HepG2 (cell line): Measurements from ENCODE around the gene STRADB. TPM values are rescaled to one million over a fixed set of nuclear protein-coding genes. Genes with fewer than 3 reads are reported as not detected.

ENCODE experiments used
- EEA1 ChIP-seq: sonication (generic); formaldehyde crosslinking; IDR thresholded peaks from 2 replicates; pipeline ENCODE4 v1.5.1; 2020; ENCODE audit warnings: mild to moderate bottlenecking, missing genetic modification reagents, borderline replicate concordance
- MTA1 ChIP-seq: sonication (generic); formaldehyde crosslinking; IDR thresholded peaks from 2 replicates; pipeline ENCODE4 v1.4.0; 2020; ENCODE audit warnings: missing genetic modification reagents, mild to moderate bottlenecking, borderline replicate concordance
- MTA3 ChIP-seq: sonication (generic); formaldehyde crosslinking; IDR thresholded peaks from 2 replicates; pipeline ENCODE4 v1.4.0; 2020; ENCODE audit warnings: missing genetic modification reagents
- NR1H2 ChIP-seq: sonication (generic); formaldehyde crosslinking; IDR thresholded peaks from 2 replicates; pipeline ENCODE4 v1.8.1; 2022; ENCODE audit warnings: low read depth, missing genetic modification reagents, borderline replicate concordance
- RXRA ChIP-seq: sonication (generic); formaldehyde crosslinking; IDR thresholded peaks from 2 replicates; pipeline ENCODE4 v1.5.1; 2020; ENCODE audit warnings: missing genetic modification reagents
- TBX2 ChIP-seq: sonication (generic); formaldehyde crosslinking; IDR thresholded peaks from 2 replicates; pipeline ENCODE4 v1.5.0; 2020; ENCODE audit warnings: missing genetic modification reagents, mild to moderate bottlenecking, borderline replicate concordance
- TMF1 ChIP-seq: sonication (generic); formaldehyde crosslinking; IDR thresholded peaks from 2 replicates; pipeline ENCODE4 v1.8.1; 2022; ENCODE audit warnings: low read depth, missing genetic modification reagents
- ZFP36L2 ChIP-seq: sonication (generic); formaldehyde crosslinking; IDR thresholded peaks from 2 replicates; pipeline ENCODE4 v1.4.0; 2020; ENCODE audit warnings: missing genetic modification reagents
- ZNF101 ChIP-seq: sonication (generic); formaldehyde crosslinking; IDR thresholded peaks from 2 replicates; pipeline ENCODE4 v1.4.0; 2020; ENCODE audit warnings: mild to moderate bottlenecking, low read depth, missing genetic modification reagents, borderline replicate concordance
- ZNF20 ChIP-seq: sonication (generic); formaldehyde crosslinking; IDR thresholded peaks from 2 replicates; pipeline ENCODE4 v1.4.0; 2020; ENCODE audit warnings: mild to moderate bottlenecking, moderate library complexity, missing genetic modification reagents
- ZNF331 ChIP-seq: sonication (generic); formaldehyde crosslinking; IDR thresholded peaks from 2 replicates; pipeline ENCODE4 v1.4.0; 2020; ENCODE audit warnings: missing genetic modification reagents
- ZNF446 ChIP-seq: sonication (generic); formaldehyde crosslinking; IDR thresholded peaks from 2 replicates; pipeline ENCODE4 v1.5.0; 2020; ENCODE audit warnings: mild to moderate bottlenecking, missing genetic modification reagents
- ZNF709 ChIP-seq: sonication (generic); formaldehyde crosslinking; IDR thresholded peaks from 2 replicates; pipeline ENCODE4 v1.5.0; 2020; ENCODE audit warnings: mild to moderate bottlenecking, missing genetic modification reagents
- ZNF780A ChIP-seq: sonication (generic); formaldehyde crosslinking; IDR thresholded peaks from 2 replicates; pipeline ENCODE4 v1.8.0; 2022; ENCODE audit warnings: mild to moderate bottlenecking, missing genetic modification reagents, moderate library complexity
- ZNF782 ChIP-seq: sonication (generic); formaldehyde crosslinking; IDR thresholded peaks from 2 replicates; pipeline ENCODE4 v1.4.0; 2020; ENCODE audit warnings: missing genetic modification reagents, mild to moderate bottlenecking, borderline replicate concordance
- polyA plus RNA-seq, 8 experiments: library from polyadenylated mRNA; depleted of rRNA in 3 of 8; stranded (reverse) in 7 of 8; unstranded in 1 of 8; fragments of >200 nt; fragmentation: Illumina TruSeq in 4 of 8; extraction: Trizol in 4 of 8; gene quantifications; 2 replicates each; pipeline versions ENCODE4 v1.2.1 to v1.2.3, GENCODE V29; 2011 to 2016; ENCODE audit warnings: low read depth in 4 of 8, missing spikeins in 1 of 8, mixed read lengths in 1 of 8; ENCODE audit not compliant: insufficient read depth in 1 of 8
- total RNA-seq, 5 experiments: library from RNA; depleted of rRNA; stranded (reverse); fragments of >200 nt; fragmentation: Illumina TruSeq; extraction: Trizol; gene quantifications; 2 replicates each; pipeline ENCODE4 v1.2.3, GENCODE V29; 2016; ENCODE audit warnings: low read depth in 1 of 5
- TF ChIP-seq, protein P1 (sequence below): sonication (generic); formaldehyde crosslinking; IDR thresholded peaks from 2 replicates; pipeline ENCODE4 v1.4.0; 2020; ENCODE audit warnings: mild to moderate bottlenecking, missing genetic modification reagents, borderline replicate concordance
- TF ChIP-seq, protein P2 (sequence below): sonication (generic); formaldehyde crosslinking; IDR thresholded peaks from 2 replicates; pipeline ENCODE4 v1.4.0; 2020; ENCODE audit warnings: missing genetic modification reagents
- TF ChIP-seq, protein P3 (sequence below): sonication (generic); formaldehyde crosslinking; IDR thresholded peaks from 2 replicates; pipeline ENCODE4 v1.4.0; 2020; ENCODE audit warnings: missing genetic modification reagents, mild to moderate bottlenecking, borderline replicate concordance
- TF ChIP-seq, protein P4 (sequence below): sonication (generic); formaldehyde crosslinking; IDR thresholded peaks from 2 replicates; pipeline ENCODE4 v1.5.0; 2020; ENCODE audit warnings: missing genetic modification reagents
- TF ChIP-seq, protein P5 (sequence below): sonication (generic); formaldehyde crosslinking; IDR thresholded peaks from 2 replicates; pipeline ENCODE4 v1.4.0; 2020; ENCODE audit warnings: missing genetic modification reagents, borderline replicate concordance

Gene STRADB
- total and polyA plus RNA-seq, 2 of the 13 experiments (the other 11 are each of a cell fraction or from before 2014, with no cell fraction given): 34.1 to 66.6 TPM

DNA sequence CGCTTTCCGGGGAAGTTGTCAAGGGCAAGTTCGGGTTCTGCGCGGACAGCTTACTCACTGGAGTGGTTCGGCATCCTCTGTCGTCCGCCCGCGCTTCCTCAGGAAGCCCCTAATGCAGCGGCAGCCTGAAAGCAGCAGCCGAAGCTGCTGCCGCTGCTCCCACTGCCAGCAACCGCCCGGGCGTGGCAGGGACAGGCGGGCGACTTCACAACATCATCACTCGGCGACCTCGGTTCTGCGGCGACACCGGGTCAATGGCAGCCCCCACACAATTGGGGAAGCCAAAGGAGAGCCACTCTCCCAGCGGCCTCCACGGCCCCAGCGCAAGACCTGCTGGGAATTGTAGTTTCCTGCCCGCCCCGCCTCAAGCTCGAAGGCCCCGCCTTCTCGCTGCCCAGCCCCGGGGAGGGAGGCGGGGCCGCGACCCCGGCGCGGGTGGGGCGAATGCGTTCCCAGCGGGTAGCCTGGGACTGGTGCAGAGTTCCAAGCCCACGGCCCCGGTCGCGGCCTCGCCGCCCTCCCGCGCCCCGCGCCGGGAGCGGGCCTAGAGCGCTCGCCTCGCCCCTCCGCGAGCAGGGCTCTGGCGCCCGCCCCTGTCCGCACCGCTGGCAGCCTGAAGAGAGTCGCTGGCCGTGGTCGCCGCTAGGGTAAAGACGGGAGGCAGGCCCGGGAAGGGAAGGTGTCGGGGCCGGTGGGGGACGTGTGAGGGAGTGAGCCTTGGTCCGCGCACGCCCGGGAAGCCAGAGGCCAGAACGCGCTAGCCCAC is at the start of gene STRADB, which contains the start of gene TRAK2 (continued):
- TF ChIP-seq, protein P1, sequence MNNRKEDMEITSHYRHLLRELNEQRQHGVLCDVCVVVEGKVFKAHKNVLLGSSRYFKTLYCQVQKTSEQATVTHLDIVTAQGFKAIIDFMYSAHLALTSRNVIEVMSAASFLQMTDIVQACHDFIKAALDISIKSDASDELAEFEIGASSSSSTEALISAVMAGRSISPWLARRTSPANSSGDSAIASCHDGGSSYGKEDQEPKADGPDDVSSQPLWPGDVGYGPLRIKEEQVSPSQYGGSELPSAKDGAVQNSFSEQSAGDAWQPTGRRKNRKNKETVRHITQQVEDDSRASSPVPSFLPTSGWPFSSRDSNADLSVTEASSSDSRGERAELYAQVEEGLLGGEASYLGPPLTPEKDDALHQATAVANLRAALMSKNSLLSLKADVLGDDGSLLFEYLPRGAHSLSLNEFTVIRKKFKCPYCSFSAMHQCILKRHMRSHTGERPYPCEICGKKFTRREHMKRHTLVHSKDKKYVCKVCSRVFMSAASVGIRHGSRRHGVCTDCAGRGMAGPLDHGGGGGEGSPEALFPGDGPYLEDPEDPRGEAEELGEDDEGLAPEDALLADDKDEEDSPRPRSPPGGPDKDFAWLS (CRISPR knock-in tag): no peak
- TF ChIP-seq ZNF331: peak; percentile 89
- TF ChIP-seq TMF1 (CRISPR knock-in tag): peak; percentile 77; the same call in 1 of the 2 replicates
- TF ChIP-seq ZNF780A: no peak
- peak; percentile 70; the same call in 1 of the 2 replicates for TF ChIP-seq EEA1 (CRISPR knock-in tag)
- TF ChIP-seq MTA1 (CRISPR knock-in tag): peak; percentile 88; the same call in 1 of the 2 replicates
- TF ChIP-seq RXRA (CRISPR knock-in tag): peak; percentile 93
- TF ChIP-seq, protein P2, sequence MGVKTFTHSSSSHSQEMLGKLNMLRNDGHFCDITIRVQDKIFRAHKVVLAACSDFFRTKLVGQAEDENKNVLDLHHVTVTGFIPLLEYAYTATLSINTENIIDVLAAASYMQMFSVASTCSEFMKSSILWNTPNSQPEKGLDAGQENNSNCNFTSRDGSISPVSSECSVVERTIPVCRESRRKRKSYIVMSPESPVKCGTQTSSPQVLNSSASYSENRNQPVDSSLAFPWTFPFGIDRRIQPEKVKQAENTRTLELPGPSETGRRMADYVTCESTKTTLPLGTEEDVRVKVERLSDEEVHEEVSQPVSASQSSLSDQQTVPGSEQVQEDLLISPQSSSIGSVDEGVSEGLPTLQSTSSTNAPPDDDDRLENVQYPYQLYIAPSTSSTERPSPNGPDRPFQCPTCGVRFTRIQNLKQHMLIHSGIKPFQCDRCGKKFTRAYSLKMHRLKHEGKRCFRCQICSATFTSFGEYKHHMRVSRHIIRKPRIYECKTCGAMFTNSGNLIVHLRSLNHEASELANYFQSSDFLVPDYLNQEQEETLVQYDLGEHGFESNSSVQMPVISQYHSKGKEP (CRISPR knock-in tag): no peak
- TF ChIP-seq ZNF709: no peak; the same call in 1 of the 2 replicates
- TF ChIP-seq, protein P3, sequence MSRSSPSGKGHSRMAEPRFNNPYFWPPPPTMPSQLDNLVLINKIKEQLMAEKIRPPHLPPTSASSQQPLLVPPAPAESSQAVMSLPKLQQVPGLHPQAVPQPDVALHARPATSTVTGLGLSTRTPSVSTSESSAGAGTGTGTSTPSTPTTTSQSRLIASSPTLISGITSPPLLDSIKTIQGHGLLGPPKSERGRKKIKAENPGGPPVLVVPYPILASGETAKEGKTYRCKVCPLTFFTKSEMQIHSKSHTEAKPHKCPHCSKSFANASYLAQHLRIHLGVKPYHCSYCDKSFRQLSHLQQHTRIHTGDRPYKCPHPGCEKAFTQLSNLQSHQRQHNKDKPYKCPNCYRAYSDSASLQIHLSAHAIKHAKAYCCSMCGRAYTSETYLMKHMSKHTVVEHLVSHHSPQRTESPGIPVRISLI (CRISPR knock-in tag): peak; percentile 26; the same call in 1 of the 2 replicates
- no peak for TF ChIP-seq ZFP36L2
- TF ChIP-seq ZNF101 (CRISPR knock-in tag): no peak
- TF ChIP-seq, protein P4, sequence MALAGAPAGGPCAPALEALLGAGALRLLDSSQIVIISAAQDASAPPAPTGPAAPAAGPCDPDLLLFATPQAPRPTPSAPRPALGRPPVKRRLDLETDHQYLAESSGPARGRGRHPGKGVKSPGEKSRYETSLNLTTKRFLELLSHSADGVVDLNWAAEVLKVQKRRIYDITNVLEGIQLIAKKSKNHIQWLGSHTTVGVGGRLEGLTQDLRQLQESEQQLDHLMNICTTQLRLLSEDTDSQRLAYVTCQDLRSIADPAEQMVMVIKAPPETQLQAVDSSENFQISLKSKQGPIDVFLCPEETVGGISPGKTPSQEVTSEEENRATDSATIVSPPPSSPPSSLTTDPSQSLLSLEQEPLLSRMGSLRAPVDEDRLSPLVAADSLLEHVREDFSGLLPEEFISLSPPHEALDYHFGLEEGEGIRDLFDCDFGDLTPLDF (CRISPR knock-in tag): peak; percentile 54; the same call in 1 of the 2 replicates
- peak; percentile 89 for TF ChIP-seq ZNF446 (CRISPR knock-in tag)
- TF ChIP-seq ZNF782 (CRISPR knock-in tag): peak; percentile 33; the same call in 1 of the 2 replicates
- 0 out of 2 replicates have a peak, but pooled peaks have one; percentile 85 for TF ChIP-seq ZNF20 (CRISPR knock-in tag)
- no peak for TF ChIP-seq MTA3
- TF ChIP-seq, protein P5, sequence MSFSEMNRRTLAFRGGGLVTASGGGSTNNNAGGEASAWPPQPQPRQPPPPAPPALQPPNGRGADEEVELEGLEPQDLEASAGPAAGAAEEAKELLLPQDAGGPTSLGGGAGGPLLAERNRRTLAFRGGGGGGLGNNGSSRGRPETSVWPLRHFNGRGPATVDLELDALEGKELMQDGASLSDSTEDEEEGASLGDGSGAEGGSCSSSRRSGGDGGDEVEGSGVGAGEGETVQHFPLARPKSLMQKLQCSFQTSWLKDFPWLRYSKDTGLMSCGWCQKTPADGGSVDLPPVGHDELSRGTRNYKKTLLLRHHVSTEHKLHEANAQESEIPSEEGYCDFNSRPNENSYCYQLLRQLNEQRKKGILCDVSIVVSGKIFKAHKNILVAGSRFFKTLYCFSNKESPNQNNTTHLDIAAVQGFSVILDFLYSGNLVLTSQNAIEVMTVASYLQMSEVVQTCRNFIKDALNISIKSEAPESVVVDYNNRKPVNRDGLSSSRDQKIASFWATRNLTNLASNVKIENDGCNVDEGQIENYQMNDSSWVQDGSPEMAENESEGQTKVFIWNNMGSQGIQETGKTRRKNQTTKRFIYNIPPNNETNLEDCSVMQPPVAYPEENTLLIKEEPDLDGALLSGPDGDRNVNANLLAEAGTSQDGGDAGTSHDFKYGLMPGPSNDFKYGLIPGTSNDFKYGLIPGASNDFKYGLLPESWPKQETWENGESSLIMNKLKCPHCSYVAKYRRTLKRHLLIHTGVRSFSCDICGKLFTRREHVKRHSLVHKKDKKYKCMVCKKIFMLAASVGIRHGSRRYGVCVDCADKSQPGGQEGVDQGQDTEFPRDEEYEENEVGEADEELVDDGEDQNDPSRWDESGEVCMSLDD (CRISPR knock-in tag): no peak; the same call in 1 of the 2 replicates
- TF ChIP-seq NR1H2 (CRISPR knock-in tag): peak; percentile 45; the same call in 1 of the 2 replicates
- TF ChIP-seq TBX2 (CRISPR knock-in tag): peak; percentile 87
